DOHH2 (cell line): ENCODE measurements around the gene TMEM54.

Experiments used
- H3F3A ChIP-seq: fragments of 200-600 bp; sonication (generic), shearing (Covaris generic); 2 replicates; pipeline ENCODE4 v1.6.0; 2016; ENCODE audit warnings: antibody characterized with exemption, mild to moderate bottlenecking; ENCODE audit not compliant: control insufficient read depth, insufficient read depth
- H3K27ac ChIP-seq: fragments of 200-600 bp; sonication (generic); 2 replicates; pipeline ENCODE4 v1.5.1; 2014; ENCODE audit warnings: low read depth, mild to moderate bottlenecking, low read length, moderate library complexity
- H3K27me3 ChIP-seq: fragments of 200-600 bp; sonication (generic); 2 replicates; pipeline ENCODE4 v1.6.1; 2014; ENCODE audit warnings: mild to moderate bottlenecking, low read length, mixed read lengths; ENCODE audit not compliant: control insufficient read depth
- H3K36me3 ChIP-seq: fragments of 200-600 bp; sonication (generic); 2 replicates; pipeline ENCODE4 v1.6.1; 2014; ENCODE audit warnings: mild to moderate bottlenecking, low read length, moderate library complexity, mixed read lengths; ENCODE audit not compliant: control insufficient read depth
- H3K4me1 ChIP-seq: fragments of 200-600 bp; sonication (generic); 2 replicates; pipeline ENCODE4 v1.6.1; 2014; ENCODE audit warnings: mild to moderate bottlenecking, low read length, mixed read lengths; ENCODE audit not compliant: control insufficient read depth
- H3K4me2 ChIP-seq: fragments of 200-600 bp; sonication (generic); 2 replicates; pipeline ENCODE4 v1.6.0; 2014; ENCODE audit warnings: mild to moderate bottlenecking, low read length, moderate library complexity
- H3K4me3 ChIP-seq: fragments of 200-600 bp; sonication (generic); 2 replicates; pipeline ENCODE4 v1.5.1; 2014; ENCODE audit warnings: mild to moderate bottlenecking, low read length, mixed read lengths
- H3K79me2 ChIP-seq: fragments of 200-600 bp; sonication (generic); 2 replicates; pipeline ENCODE4 v1.6.1; 2014; ENCODE audit warnings: mild to moderate bottlenecking, low read length, mixed read lengths; ENCODE audit not compliant: control insufficient read depth
- H3K9me2 ChIP-seq: fragments of 200-600 bp; sonication (generic); replicated peaks from 2 replicates; pipeline ENCODE4 v1.6.1; 2014; ENCODE audit warnings: mild to moderate bottlenecking, low read length, mixed read lengths; ENCODE audit not compliant: control insufficient read depth
- H3K9me3 ChIP-seq: fragments of 200-600 bp; sonication (generic); 2 replicates; pipeline ENCODE4 v1.6.1; 2014; ENCODE audit warnings: antibody characterized with exemption, low read length, mixed read lengths; ENCODE audit not compliant: control insufficient read depth, insufficient read depth
- H4K20me1 ChIP-seq: fragments of 200-600 bp; sonication (generic); 2 replicates; pipeline ENCODE4 v1.6.0; 2014; ENCODE audit warnings: low read depth, mild to moderate bottlenecking, antibody characterized with exemption, low read length, moderate library complexity; ENCODE audit not compliant: control insufficient read depth, insufficient read depth
- EZH2phosphoT487 ChIP-seq: fragments of 200-600 bp; sonication (generic); IDR thresholded peaks from 2 replicates; pipeline ENCODE4 v1.6.1; 2017; ENCODE audit warnings: borderline replicate concordance, mild to moderate bottlenecking, antibody characterized with exemption, low read length, moderate library complexity, mixed read lengths
- TF ChIP-seq, protein P1 (sequence below): fragments of 200-600 bp; sonication (generic); IDR thresholded peaks from one replicate; pipeline ENCODE4 v1.5.1; 2014; ENCODE audit warnings: antibody characterized with exemption, mild to moderate bottlenecking, low read depth, low read length; ENCODE audit not compliant: poor library complexity, severe bottlenecking

The TMEM54 gene

DNA sequence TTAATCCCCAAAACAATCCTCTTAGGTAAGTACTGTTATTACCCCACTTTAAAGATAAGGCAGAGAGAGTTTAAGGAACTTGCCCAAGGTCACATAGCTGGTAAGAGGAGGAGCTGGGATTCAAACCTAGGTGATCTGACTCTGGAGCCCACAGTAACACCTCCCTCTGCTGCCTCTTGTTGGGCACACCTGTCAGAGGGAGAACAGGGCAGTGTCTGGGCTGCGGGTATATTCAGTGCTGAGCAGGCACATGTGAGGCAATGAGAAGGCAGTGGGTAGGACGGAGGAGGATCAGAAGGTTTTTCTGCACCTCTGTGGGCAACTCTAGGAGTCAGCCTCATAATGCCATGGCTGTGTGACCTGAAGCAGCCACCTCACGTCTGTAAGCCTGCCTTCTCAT is 13.1 kb downstream of the TMEM54 start:
- Histone ChIP-seq H3K9me3 (no peaks in the 10 kb centered on the region), H3K27me3 (peaks cover 25% of the 10 kb centered on the region; the same call in 1 of the 2 replicates), H3K27ac (no peak overlapping the region), H3F3A (no peaks in the 10 kb centered on the region), H3K79me2 (no peaks in the 10 kb centered on the region), H3K9me2 (no peaks in the 10 kb centered on the region), H3K4me2 (no peak overlapping the region), H3K4me1 (no peaks in the 10 kb centered on the region), H3K36me3 (no peaks in the 10 kb centered on the region), H3K4me3 (no peak overlapping the region), H4K20me1 (no peaks in the 10 kb centered on the region)
- TF ChIP-seq, protein P1, sequence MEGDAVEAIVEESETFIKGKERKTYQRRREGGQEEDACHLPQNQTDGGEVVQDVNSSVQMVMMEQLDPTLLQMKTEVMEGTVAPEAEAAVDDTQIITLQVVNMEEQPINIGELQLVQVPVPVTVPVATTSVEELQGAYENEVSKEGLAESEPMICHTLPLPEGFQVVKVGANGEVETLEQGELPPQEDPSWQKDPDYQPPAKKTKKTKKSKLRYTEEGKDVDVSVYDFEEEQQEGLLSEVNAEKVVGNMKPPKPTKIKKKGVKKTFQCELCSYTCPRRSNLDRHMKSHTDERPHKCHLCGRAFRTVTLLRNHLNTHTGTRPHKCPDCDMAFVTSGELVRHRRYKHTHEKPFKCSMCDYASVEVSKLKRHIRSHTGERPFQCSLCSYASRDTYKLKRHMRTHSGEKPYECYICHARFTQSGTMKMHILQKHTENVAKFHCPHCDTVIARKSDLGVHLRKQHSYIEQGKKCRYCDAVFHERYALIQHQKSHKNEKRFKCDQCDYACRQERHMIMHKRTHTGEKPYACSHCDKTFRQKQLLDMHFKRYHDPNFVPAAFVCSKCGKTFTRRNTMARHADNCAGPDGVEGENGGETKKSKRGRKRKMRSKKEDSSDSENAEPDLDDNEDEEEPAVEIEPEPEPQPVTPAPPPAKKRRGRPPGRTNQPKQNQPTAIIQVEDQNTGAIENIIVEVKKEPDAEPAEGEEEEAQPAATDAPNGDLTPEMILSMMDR = no peak
- no peak for TF ChIP-seq EZH2phosphoT487

DNA sequence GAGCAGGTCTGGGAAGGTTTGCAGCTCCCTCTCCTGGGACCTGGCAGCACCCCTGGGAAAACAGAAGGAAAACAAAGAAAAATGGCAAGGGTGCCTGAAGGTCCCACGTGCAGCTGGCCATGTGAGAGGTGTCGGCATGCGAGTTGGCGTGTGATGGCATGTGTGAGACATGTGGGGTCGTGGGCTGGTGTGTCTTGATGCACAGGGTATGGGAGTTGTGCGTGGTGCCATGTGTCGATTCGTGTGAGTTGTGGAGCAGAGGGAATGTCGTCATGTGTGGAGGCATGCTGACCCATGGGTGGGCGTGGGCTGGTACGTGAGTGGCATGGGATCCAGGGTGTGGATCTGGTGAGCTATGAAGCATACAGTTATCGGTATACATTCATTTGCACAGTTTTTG is 13.6 kb downstream of the TMEM54 start:
- Histone ChIP-seq H3K27me3 (peaks cover 25% of the 10 kb centered on the region; the same call in 1 of the 2 replicates), H3K9me3 (no peaks in the 10 kb centered on the region), H3K4me3 (no peak overlapping the region), H3K9me2 (no peaks in the 10 kb centered on the region), H3K4me2 (no peak overlapping the region), H3F3A (no peaks in the 10 kb centered on the region), H3K4me1 (no peaks in the 10 kb centered on the region), H4K20me1 (no peaks in the 10 kb centered on the region), H3K36me3 (no peaks in the 10 kb centered on the region), H3K27ac (no peak overlapping the region), H3K79me2 (no peaks in the 10 kb centered on the region)
- no peak for TF ChIP-seq EZH2phosphoT487
- TF ChIP-seq, protein P1 = no peak

DNA sequence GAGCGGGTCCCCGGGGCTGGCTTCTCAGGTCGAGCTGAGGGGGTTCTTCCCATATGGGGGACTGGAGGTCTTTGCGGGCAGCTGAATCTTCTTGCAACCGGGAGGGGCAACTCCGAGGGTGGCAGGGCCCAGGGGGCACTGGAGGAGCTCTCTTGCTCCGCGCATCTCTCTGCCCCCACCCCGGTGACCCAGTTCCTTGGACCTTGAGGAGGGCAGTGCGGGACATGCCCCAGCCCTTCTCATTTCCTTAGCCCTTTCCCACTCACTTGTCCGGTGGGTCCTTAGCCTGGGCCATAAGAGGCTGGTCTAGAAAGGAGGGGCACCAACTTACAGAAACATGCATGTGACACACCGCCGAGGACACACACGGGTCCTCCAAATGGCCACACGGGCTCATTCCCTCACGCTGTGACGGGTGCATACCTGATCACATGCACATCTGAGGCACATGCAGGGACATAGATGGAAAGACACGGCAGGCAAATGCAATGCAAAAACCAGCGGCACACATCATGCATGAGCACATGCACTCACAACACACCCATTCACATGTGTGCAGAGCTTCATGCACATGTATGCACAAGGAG is 14.3 kb downstream of the TMEM54 start:
- Histone ChIP-seq H4K20me1 (no peaks in the 10 kb centered on the region), H3K36me3 (no peaks in the 10 kb centered on the region), H3K4me3 (no peak overlapping the region), H3K27me3 (peaks cover 24% of the 10 kb centered on the region; the same call in 1 of the 2 replicates), H3K79me2 (no peaks in the 10 kb centered on the region), H3K4me2 (no peak overlapping the region), H3F3A (no peaks in the 10 kb centered on the region), H3K27ac (no peak overlapping the region), H3K4me1 (no peaks in the 10 kb centered on the region), H3K9me2 (no peaks in the 10 kb centered on the region), H3K9me3 (no peaks in the 10 kb centered on the region)
- TF ChIP-seq, protein P1 = no peak
- no peak for TF ChIP-seq EZH2phosphoT487
